ENCODE measurements around the gene FBXO21. TPM values are rescaled to one million over a fixed set of nuclear protein-coding genes. Genes with fewer than 3 reads are reported as not detected.
"Not testable (repeated sequence)": the region's sequence is repeated elsewhere in the genome, so short reads cannot be mapped to it uniquely, and the experiment has no call there.

The FBXO21 gene
- total RNA-seq, 1 experiment from 2014 or later = 57.5 TPM

- DNase-seq = no peak
- no peaks in the 10 kb centered on the region for H3K36me3 Mint-ChIP-seq (ENCODE audit: insufficient read depth, unreplicated experiment)
- CTCF ChIA-PET = no interaction called here
- intact Hi-C loops (cut with micrococcal nuclease; ENCODE audit: unreplicated experiment) = no loop called here
- no peaks in the 10 kb centered on the region for H3K4me1 Mint-ChIP-seq (ENCODE audit: low read depth, unreplicated experiment)
- no peak for TF ChIP-seq CTCF (IDR thresholded peaks at IDR 0.05; ENCODE audit: unreplicated experiment)
- no TSS peak for BruUV-seq (replicated peaks)
- no peak overlapping the region for H3K27ac Mint-ChIP-seq (ENCODE audit: unreplicated experiment)
- H3K9me3 Mint-ChIP-seq (ENCODE audit: low read depth, unreplicated experiment) = no peaks in the 10 kb centered on the region
- peaks cover 57% of the 10 kb centered on the region for H3K27me3 Mint-ChIP-seq (ENCODE audit: unreplicated experiment)
- no peak overlapping the region for H3K4me3 Mint-ChIP-seq (ENCODE audit: low read depth, unreplicated experiment)
Measured at GRCh38 chr12:117202033-117202432, 11.8 kb upstream of the FBXO21 start.

DNA sequence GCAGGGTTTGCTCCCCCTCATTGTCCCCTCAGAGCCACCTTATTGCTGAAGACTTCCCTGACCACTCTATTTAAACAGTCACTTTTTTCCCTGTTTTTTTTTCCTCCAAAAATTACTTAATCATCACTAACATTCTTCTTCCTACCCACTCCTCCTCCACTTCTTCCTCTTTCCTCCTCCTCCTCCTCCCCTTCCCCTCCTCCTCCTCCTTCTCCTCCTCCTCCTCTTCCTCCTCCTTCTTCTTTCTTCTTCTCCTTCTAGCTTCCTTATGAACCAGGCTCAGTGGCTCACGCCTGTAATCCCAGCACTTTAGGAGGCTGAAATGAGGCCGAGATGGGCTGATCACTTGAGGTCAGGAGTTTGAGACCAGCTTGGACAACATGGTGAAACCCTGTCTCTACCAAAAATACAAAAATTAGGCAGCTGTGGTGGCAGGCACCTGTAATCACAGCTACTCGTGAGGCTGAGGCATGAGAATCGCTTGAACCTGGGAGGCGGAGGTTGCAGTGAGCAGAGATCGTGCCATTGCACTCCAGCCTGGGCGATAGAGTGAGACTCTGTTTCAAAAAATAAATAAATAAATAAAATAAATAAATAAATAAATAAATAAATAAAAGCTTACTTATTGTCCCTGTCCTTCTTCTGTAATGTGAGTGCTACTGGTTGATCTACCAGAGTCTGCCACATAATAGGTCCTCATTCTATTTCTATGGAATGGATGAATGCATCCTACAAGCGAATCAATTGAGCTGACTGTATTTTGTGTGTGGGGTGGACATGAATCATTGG, 9.9 kb upstream of the FBXO21 start:
- H3K9me3 Mint-ChIP-seq (ENCODE audit: low read depth, unreplicated experiment); DNase-seq; H3K4me3 Mint-ChIP-seq (ENCODE audit: low read depth, unreplicated experiment); H3K36me3 Mint-ChIP-seq (ENCODE audit: insufficient read depth, unreplicated experiment); CTCF ChIA-PET; H3K4me1 Mint-ChIP-seq (ENCODE audit: low read depth, unreplicated experiment); BruUV-seq (replicated peaks); intact Hi-C loops (cut with micrococcal nuclease; ENCODE audit: unreplicated experiment); H3K27ac Mint-ChIP-seq (ENCODE audit: unreplicated experiment): not testable (repeated sequence)
- peaks cover 51% of the 10 kb centered on the region for H3K27me3 Mint-ChIP-seq (ENCODE audit: unreplicated experiment)

DNA sequence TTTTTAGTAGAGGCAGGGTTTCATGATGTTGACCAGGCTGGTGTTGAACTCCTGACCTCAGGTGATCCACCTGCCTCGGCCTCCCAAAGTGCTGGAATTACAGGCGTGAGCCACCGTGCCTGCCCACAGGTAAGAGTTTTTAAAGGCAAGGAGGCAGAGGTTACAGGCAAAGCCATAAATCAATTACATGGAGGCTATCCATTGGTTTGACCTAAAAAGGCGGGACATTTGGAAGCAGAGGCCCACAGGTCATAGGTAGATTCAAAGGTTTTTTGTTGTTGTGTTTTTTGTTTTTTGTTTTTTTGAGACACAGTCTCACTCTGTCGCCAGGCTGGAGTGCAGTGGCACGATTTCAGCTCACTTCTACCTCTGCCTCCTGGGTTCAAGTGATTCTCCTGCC, 6.1 kb upstream of the FBXO21 start:
- Mint-ChIP-seq H3K4me1 (ENCODE audit: low read depth, unreplicated experiment) (peaks cover 18% of the 10 kb centered on the region), H3K27me3 (ENCODE audit: unreplicated experiment) (peaks cover 48% of the 10 kb centered on the region)
- intact Hi-C loops (cut with micrococcal nuclease; ENCODE audit: unreplicated experiment); H3K27ac Mint-ChIP-seq (ENCODE audit: unreplicated experiment); DNase-seq; H3K9me3 Mint-ChIP-seq (ENCODE audit: low read depth, unreplicated experiment); H3K4me3 Mint-ChIP-seq (ENCODE audit: low read depth, unreplicated experiment); BruUV-seq (replicated peaks); H3K36me3 Mint-ChIP-seq (ENCODE audit: insufficient read depth, unreplicated experiment): not testable (repeated sequence)
- CTCF ChIA-PET = interaction anchor here (0.5 kb wide), 1 partner anchor 18 kb away, joined by 3 read pairs; no protein-coding TSS in a partner anchor

DNA sequence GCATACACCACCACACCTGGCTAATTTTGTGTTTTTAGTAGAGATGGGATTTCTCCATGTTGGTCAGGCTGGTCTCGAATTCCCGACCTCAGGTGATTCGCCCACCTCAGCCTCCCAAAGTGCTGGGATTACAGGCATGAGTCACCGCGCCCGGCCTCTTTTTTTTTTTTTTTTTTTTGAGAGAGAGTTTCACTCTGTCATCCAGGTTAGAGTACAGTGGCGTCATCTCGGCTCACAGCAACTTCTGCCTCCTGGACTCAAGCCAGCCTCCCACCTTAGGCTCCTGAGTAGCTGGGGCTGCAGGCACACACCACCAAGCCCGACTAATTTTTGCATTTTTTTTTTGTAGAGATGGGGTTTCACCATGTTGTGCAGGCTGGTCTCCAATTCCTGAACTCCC, 4.8 kb upstream of the FBXO21 start:
- H3K27ac Mint-ChIP-seq (ENCODE audit: unreplicated experiment); H3K9me3 Mint-ChIP-seq (ENCODE audit: low read depth, unreplicated experiment); BruUV-seq (replicated peaks); H3K4me3 Mint-ChIP-seq (ENCODE audit: low read depth, unreplicated experiment); intact Hi-C loops (cut with micrococcal nuclease; ENCODE audit: unreplicated experiment): not testable (repeated sequence)
- CTCF ChIA-PET = interaction anchor here (0.6 kb wide), 1 partner anchor 644 kb away, joined by 3 read pairs; no protein-coding TSS in a partner anchor
- peaks cover 18% of the 10 kb centered on the region for H3K4me1 Mint-ChIP-seq (ENCODE audit: low read depth, unreplicated experiment)
- H3K36me3 Mint-ChIP-seq (ENCODE audit: insufficient read depth, unreplicated experiment) = peaks cover 11% of the 10 kb centered on the region
- peak; percentile 37 for DNase-seq
- peaks cover 36% of the 10 kb centered on the region for H3K27me3 Mint-ChIP-seq (ENCODE audit: unreplicated experiment)

DNA sequence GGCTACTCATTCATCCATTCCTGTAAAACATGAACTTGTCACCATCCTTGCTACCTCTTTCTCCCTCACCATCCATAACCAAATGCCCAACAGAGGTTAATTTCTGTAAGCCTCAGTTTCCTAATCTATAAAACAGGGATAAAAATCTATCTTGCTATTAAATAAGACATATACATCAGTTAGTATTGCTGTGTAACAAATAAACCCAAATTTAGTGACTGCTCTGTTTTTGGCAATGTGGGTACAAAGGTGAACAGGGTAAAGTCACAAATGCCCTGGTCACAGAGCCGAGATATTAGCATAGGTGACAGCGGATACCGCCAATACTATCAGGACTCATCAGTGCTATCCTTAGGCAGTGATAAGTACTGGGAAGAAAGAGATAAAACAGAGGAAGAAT, 3.6 kb upstream of the FBXO21 start:
- H3K27ac Mint-ChIP-seq (ENCODE audit: unreplicated experiment) = no peak overlapping the region
- H3K36me3 Mint-ChIP-seq (ENCODE audit: insufficient read depth, unreplicated experiment) = peaks cover 22% of the 10 kb centered on the region
- CTCF ChIA-PET = no interaction called here
- no peak overlapping the region for H3K4me3 Mint-ChIP-seq (ENCODE audit: low read depth, unreplicated experiment)
- no peak for DNase-seq
- H3K27me3 Mint-ChIP-seq (ENCODE audit: unreplicated experiment) = peaks cover 34% of the 10 kb centered on the region
- H3K9me3 Mint-ChIP-seq (ENCODE audit: low read depth, unreplicated experiment) = peaks cover 4% of the 10 kb centered on the region
- intact Hi-C loops (cut with micrococcal nuclease; ENCODE audit: unreplicated experiment) = no loop called here
- TF ChIP-seq CTCF (IDR thresholded peaks at IDR 0.05; ENCODE audit: unreplicated experiment) = no peak
- no TSS peak for BruUV-seq (replicated peaks)
- H3K4me1 Mint-ChIP-seq (ENCODE audit: low read depth, unreplicated experiment) = peaks cover 25% of the 10 kb centered on the region

- CTCF ChIA-PET; H3K27ac Mint-ChIP-seq (ENCODE audit: unreplicated experiment); DNase-seq; H3K4me3 Mint-ChIP-seq (ENCODE audit: low read depth, unreplicated experiment); H3K9me3 Mint-ChIP-seq (ENCODE audit: low read depth, unreplicated experiment); intact Hi-C loops (cut with micrococcal nuclease; ENCODE audit: unreplicated experiment); BruUV-seq (replicated peaks): not testable (repeated sequence)
- Mint-ChIP-seq H3K4me1 (ENCODE audit: low read depth, unreplicated experiment) (peaks cover 33% of the 10 kb centered on the region), H3K36me3 (ENCODE audit: insufficient read depth, unreplicated experiment) (peaks cover 32% of the 10 kb centered on the region), H3K27me3 (ENCODE audit: unreplicated experiment) (peaks cover 21% of the 10 kb centered on the region)
Measured at GRCh38 chr12:117192581-117192980, 2.3 kb upstream of the FBXO21 start.
